ENCODE results near the gene OTULINL.

Gene OTULINL

GRCh38 chr5:14600846-14601245, 19.3 kb downstream of the OTULINL start:
- no peak for DNase-seq (ENCODE audit: low read depth, low spot score)

- DNase-seq (ENCODE audit: low read depth, low spot score) = no peak
Measured at GRCh38 chr5:14603141-14603540, 21.5 kb downstream of the OTULINL start.

GRCh38 chr5:14607104-14607503, 25.5 kb downstream of the OTULINL start:
- no peak for DNase-seq (ENCODE audit: low read depth, low spot score)

GRCh38 chr5:14608169-14608568, 26.6 kb downstream of the OTULINL start:
- DNase-seq (ENCODE audit: low read depth, low spot score) = no peak

GRCh38 chr5:14611737-14612136, 30.1 kb downstream of the OTULINL start:
- no peak for DNase-seq (ENCODE audit: low read depth, low spot score)

- DNase-seq (ENCODE audit: low read depth, low spot score) = no peak
Measured at GRCh38 chr5:14614490-14614889, 32.9 kb downstream of the OTULINL start.

- no peak for DNase-seq (ENCODE audit: low read depth, low spot score)
Measured at GRCh38 chr5:14615365-14615764, 33.8 kb downstream of the OTULINL start.

GRCh38 chr5:14617441-14617840, 35.8 kb downstream of the OTULINL start:
- DNase-seq (ENCODE audit: low read depth, low spot score) = no peak

- no peak for DNase-seq (ENCODE audit: low read depth, low spot score)
Measured at GRCh38 chr5:14627270-14627669, 45.7 kb downstream of the OTULINL start.

GRCh38 chr5:14628346-14628745, 46.8 kb downstream of the OTULINL start:
- peak; percentile 4 for DNase-seq (ENCODE audit: low read depth, low spot score)

- no peak for DNase-seq (ENCODE audit: low read depth, low spot score)
Measured at GRCh38 chr5:14630671-14631070, 49.1 kb downstream of the OTULINL start.

GRCh38 chr5:14635656-14636055, 54.1 kb downstream of the OTULINL start:
- DNase-seq (ENCODE audit: low read depth, low spot score) = no peak

- DNase-seq (ENCODE audit: low read depth, low spot score) = no peak
Measured at GRCh38 chr5:14640765-14641164, 59.2 kb downstream of the OTULINL start.

- no peak for DNase-seq (ENCODE audit: low read depth, low spot score)
Measured at GRCh38 chr5:14644623-14645237, 63.1 kb downstream of the OTULINL start.

- no peak for DNase-seq (ENCODE audit: low read depth, low spot score)
Measured at GRCh38 chr5:14650052-14650451, 68.5 kb downstream of the OTULINL start.

- no peak for DNase-seq (ENCODE audit: low read depth, low spot score)
Measured at GRCh38 chr5:14655146-14655741, 73.7 kb downstream of the OTULINL start.

- no peak for DNase-seq (ENCODE audit: low read depth, low spot score)
Measured at GRCh38 chr5:14656898-14657297, 75.3 kb downstream of the OTULINL start.

GRCh38 chr5:14659821-14660607, 78.4 kb downstream of the OTULINL start:
- DNase-seq (ENCODE audit: low read depth, low spot score) = no peak

- DNase-seq (ENCODE audit: low read depth, low spot score) = no peak
Measured at GRCh38 chr5:14660833-14661232, 79.2 kb downstream of the OTULINL start.
